Activated CD4-positive, alpha-beta T cell treated with anti-CD3 and anti-CD28 coated beads, Interleukin-10, Interleukin-2, amounts not matched to agents 100 ng/mL and 50 ng/mL, durations not matched to agents 16 hours and 8 hours (primary cell): ENCODE measurements around the gene HS1BP3.

Source experiments
- DNase-seq: peaks from one replicate; pipeline ENCODE4 v3.0.0-alpha.2; 2020

Gene HS1BP3

GRCh38 chr2:20627712-20628380 lies 23.1 kb downstream of the HS1BP3 start:
- DNase-seq, result no peak

- DNase-seq, result no peak
These were observed 24.0 kb downstream of the HS1BP3 start for GRCh38 chr2:20626698-20627513.

DNA sequence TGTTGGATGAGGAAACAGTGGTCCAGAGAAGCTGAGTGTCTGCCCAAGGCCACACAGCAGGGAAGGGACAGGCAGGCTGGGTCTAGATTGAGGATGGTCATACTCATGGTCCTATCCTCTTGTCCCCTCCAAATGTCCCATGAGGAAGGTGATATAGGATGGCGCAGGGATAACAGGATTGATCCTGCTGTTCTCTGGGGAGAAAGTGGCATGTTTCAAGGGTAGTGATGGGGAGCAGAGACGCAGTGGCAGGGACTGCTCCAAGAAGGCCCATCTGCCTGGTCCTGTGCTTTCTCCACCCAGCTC lies 24.6 kb downstream of the HS1BP3 start:
- DNase-seq, result no peak

DNA sequence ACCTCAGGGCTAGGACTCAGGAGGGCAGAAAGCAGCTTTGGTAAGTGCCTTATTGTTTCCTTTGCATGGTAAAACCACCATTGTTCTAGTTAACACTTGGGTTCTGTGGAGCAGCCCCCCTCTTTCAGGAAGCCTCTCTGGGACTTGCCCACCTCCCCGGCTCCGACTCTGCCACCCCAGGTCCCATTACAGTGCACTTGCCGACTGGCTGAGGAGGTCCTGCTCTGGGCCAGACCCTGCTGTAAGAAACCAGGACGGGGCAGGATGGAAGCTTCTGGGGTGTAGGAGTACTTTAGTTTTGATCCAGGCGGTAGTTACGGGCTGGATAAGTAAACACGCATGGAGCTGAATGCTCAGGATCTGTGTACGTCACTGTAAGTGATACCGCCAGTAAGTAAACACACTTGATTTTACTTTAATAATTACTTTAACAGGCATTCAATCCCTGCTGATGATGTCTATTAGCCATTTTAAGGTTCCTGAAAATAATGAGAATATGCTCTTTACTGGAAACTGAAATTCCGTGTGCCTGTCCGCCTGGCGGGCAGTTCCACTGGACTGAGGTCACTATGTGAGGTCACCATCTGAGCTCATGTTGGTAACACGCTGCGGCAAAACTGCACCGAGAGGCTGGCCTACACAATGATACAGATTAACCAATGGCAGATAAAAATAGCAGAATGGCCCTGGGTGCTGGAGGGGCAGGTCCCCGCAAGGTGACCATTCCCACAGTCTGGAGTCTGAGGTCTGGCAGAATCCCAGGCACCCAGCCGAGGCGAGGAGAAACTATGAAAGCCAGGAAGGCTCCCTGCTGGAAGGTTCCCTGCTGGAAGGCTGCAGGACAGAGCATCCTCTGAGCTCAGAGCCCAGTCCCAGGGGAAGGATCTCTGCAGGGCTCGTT lies 25.2 kb downstream of the HS1BP3 start:
- no peak for DNase-seq

DNA sequence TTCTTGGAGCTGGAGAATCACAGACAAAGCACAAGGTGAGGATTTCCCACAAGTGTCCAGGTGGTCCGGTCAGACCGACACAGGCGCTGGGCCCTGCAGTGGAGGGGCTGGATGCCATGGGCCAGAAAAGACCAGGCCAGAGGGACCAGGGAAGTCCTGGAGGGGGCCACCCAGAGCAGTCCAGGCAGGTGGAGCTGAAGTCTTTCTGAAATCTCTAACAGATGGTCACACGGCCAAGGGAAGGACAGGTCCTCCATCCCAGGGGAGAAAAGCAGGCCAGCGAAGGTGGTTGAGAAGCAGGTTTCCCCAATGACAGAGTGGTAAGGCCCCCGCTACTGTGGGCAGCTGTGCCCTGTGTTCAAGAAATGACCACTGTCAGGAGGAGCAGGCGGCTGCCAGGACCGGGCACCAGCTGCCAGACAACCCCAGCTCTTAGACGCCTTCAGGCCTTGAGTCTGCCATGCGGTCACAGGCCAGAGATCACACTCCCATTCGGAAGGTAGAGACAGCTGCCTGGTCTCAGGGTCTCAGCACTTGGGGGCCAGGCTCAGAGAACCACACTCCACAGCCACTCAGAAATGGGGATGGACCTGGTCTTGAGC lies 25.9 kb downstream of the HS1BP3 start:
- no peak for DNase-seq

GRCh38 chr2:20624156-20624883 lies 26.6 kb downstream of the HS1BP3 start:
- no peak for DNase-seq

GRCh38 chr2:20623741-20624155 lies 27.1 kb downstream of the HS1BP3 start:
- DNase-seq, result no peak

DNA sequence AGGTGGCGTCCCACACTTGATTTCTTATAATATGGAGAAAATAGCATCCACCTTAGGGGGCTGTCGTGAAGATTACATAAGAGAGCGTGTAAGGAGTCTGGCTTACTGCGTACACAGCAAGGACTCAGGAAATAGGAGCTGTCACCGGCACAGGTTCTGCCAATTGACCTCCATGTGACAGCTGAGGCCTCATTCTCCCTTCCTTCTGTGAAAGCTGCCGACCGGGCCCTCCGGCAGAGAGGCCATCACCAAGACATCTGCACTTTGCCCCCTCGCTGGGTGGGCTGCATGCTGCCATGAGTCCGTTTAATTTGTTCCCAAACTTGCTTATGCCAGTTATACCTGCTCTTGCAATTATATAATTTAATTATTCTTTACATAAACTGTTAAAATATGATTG lies 27.7 kb downstream of the HS1BP3 start:
- DNase-seq, result no peak

- no peak for DNase-seq
These were observed 28.2 kb downstream of the HS1BP3 start for GRCh38 chr2:20622731-20623130.

GRCh38 chr2:20622296-20622686 lies 28.6 kb downstream of the HS1BP3 start:
- no peak for DNase-seq

GRCh38 chr2:20621366-20622295 lies 29.3 kb downstream of the HS1BP3 start:
- no peak for DNase-seq

- DNase-seq, result no peak
These were observed 30.1 kb downstream of the HS1BP3 start for GRCh38 chr2:20620696-20621365.

DNA sequence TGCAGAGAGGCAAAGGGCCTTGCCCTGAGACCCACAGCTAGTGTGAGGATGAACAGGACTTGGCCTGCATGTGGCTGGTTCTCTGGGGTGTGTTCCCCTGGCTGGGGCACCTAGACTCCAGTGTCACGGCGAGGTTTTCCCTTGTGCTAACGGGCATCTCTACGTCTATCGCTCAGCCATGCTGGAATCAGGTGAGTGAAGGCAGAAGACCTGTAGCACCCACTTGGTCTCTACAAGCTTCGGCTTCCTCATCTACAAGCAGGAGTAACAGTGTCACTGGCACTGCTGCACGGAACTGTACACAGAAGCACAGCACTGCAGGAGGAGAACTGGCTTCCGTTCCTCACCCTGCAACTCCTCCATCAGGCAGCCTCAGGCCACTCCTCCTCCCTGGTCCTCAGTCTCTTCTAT lies 30.6 kb downstream of the HS1BP3 start:
- no peak for DNase-seq

DNA sequence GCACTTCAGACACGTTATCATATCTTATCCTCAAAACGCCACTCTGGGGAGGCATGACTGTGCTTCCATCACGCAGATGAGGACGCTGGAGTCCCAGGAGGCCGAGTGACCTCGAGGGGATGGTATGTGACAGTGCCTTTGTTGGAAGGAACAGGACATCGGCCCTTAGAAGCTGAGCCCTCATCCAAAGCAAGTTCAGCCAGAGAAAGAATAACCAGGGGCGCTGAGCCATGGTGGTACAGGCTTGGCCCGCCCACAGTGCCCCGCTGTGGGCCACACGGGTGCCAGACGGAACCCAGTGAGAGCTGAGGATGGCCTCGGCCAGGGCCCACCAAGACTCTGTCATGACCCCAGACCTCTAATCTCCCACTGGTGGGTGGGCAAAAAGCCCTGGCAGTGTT lies 31.3 kb downstream of the HS1BP3 start:
- DNase-seq, result no peak

- DNase-seq, result no peak
These were observed 31.9 kb downstream of the HS1BP3 start for GRCh38 chr2:20618886-20619521.

GRCh38 chr2:20618468-20618885 lies 32.4 kb downstream of the HS1BP3 start:
- DNase-seq, result no peak

GRCh38 chr2:20617892-20618467 lies 32.9 kb downstream of the HS1BP3 start:
- DNase-seq, result no peak

DNA sequence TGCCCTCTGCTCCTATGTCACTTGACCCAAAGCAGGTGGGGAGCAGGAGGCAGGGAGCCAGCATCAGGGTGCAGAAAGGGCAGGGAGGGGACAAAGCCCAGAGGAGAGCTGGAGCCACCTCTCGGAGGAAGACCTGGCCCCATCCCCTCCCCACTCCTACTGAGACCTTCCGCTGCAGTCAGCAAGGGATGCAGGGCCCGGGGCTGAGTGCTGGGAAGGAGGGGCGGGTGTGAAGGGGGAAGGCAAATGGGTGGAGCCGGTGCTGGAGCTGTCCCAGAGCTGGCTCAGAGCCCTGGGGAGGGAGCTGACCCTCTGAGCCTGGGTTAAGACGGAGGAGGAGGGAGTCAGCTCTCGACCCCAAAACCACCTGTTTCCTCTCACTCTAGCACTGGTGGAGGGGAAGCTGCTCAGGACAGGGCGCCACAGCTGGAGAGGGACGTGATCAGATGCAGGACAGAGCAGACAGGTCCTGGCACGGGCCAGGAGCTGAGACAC lies 33.8 kb downstream of the HS1BP3 start:
- no peak for DNase-seq

GRCh38 chr2:20616341-20616871 lies 34.5 kb downstream of the HS1BP3 start:
- no peak for DNase-seq
